AG09319 (cell line): ENCODE data around the gene CCDC12.

Experiments used
- DNase-seq: peaks from one replicate; pipeline ENCODE4 v3.0.0-alpha.2; 2010; ENCODE audit warnings: low read depth; ENCODE audit errors: extremely low read depth
- CTCF ChIP-seq: IDR thresholded peaks from 2 replicates; pipeline ENCODE4 v1.5.1; 2011; ENCODE audit warnings: low read depth, mild to moderate bottlenecking, inconsistent platforms, low read length, moderate library complexity

The CCDC12 gene

DNA sequence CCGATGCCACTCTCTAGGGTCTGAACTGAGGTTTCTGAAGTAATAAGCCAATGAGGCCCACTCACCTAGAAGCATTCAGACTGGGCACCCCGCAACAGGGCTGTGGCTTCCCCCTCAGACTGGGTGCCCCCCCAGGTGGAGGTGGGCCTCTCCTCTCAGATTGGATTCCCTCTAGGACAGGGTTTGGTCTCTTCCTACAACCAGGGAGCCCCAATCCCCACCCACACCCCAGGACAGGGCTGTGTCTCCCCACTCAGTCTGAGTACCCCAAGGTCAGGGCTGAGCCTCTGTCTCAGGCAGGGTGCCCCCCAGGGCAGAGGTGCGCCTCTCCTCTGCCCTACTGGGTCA, 71.4 kb downstream of the CCDC12 start:
- DNase-seq = no peak
- TF ChIP-seq CTCF = no peak

- TF ChIP-seq CTCF = no peak
- DNase-seq = no peak
Measured at GRCh38 chr3:46904303-46905212, 72.0 kb downstream of the CCDC12 start.

DNA sequence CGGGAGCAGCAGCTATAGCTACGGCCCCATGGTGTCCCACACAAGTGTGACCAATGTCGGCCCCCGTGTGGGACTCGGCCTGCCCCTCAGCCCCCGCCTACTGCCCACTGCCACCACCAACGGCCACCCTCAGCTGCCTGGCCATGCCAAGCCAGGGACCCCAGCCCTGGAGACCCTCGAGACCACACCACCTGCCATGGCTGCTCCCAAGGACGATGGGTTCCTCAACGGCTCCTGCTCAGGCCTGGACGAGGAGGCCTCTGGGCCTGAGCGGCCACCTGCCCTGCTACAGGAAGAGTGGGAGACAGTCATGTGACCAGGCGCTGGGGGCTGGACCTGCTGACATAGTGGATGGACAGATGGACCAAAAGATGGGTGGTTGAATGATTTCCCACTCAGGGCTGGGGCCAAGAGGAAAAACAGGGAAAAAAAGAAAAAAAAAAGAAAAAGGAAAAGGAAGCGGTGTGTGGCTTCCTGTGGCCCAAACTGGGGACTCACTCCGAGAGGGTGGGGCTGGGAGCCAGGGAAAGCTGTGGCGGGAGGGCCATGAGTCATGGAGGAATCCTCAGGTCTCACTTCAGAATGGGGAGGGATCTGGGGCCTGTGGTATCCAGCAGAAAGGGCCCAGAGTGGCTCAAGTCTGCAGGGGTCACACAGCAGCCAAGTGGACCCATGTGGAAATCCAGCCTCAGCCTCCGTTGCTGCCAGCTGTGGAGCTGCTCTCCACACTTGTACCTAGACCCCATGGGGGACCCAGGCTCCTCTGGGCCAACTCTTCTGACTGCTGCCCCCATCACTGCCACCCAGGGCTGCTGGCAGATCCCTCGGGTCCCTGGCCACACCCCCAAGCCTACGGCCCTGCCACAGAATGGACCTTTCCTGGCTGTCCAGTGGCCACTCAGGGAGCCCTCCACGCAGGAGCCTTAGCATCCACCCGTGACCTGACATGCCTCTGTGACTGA, 72.9 kb downstream of the CCDC12 start:
- DNase-seq = no peak
- TF ChIP-seq CTCF = no peak

GRCh38 chr3:46902188-46902631, 74.3 kb downstream of the CCDC12 start:
- no peak for TF ChIP-seq CTCF
- DNase-seq = no peak

DNA sequence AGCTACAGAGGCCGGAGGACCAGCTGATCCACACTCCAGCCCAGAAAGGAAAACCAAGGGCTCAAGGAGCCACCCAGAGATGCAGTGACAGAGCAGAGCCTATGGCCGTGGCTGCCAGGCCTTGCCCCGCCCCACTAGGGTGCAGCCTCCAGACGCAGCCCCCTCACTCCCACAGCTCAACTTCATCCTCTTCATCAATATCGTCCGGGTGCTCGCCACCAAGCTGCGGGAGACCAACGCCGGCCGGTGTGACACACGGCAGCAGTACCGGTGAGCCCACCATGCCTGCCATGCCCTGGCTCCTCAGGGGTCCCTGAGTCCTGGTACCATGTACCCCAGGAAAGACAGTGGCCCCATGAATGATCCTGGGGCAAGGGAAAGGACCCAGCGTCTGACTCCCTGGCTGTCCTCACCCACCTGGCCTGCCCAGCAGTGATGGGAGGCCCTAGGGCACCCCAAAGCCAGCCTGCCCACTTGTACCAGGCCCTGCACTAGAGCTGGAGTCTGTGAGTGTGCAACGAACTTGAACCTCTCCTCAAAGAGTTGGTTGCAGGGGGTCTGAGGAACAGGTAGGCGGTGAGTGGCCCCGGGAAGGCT, 74.9 kb downstream of the CCDC12 start:
- no peak for TF ChIP-seq CTCF
- DNase-seq = no peak

DNA sequence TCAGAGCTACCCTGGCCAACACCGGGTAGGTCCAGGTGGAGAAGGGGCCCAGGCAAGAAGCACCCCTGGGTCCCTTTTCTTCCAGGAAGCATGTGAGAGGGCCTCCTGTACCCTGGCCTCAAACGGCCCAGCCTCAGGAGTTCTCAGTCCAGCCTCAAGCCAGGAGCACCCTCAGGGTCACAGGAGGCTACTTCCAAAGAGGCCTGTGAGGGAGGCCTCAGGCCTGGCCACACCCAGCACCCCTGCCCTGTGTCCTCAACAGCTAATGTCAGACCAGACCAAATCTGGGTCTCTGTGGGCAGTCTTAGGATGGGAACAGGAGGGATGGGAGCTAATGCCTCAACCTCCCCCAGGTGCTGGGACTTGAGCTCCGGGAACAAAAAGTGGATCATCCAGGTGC, 75.5 kb downstream of the CCDC12 start:
- no peak for DNase-seq
- no peak for TF ChIP-seq CTCF
